ENCODE measurements around the gene PNKP.

- no peak for TF ChIP-seq CTCF (IDR thresholded peaks at IDR 0.05; ENCODE audit: poor library complexity, severe bottlenecking)
- no peak for TF ChIP-seq RAD21 (conservative IDR thresholded peaks at IDR 0.05)
- no peak for TF ChIP-seq EZH2 (IDR thresholded peaks at IDR 0.05; ENCODE audit: borderline replicate concordance, insufficient read depth, low read length, poor library complexity, severe bottlenecking)
Measured at GRCh38 chr19:49816590-49816989, 50.8 kb downstream of the PNKP start.

Data from neural cell (in vitro differentiated cells).